Type B pancreatic cell (in vitro differentiated cells): ENCODE data around the gene ZPR1. TPM values are rescaled to one million over a fixed set of nuclear protein-coding genes. Genes with fewer than 3 reads are reported as not detected.

ENCODE experiments used
- DNase-seq: peaks from one replicate; pipeline ENCODE4 v3.0.0; 2021; ENCODE audit warnings: mixed read lengths; ENCODE audit not compliant: unreplicated experiment; ENCODE audit errors: extremely low spot score
- H3K27ac Mint-ChIP-seq: 2 replicates; pipeline ENCODE4 v1.8.0; 2021; ENCODE audit warnings: mild to moderate bottlenecking, mixed read lengths
- H3K27me3 Mint-ChIP-seq: 2 replicates; pipeline ENCODE4 v1.8.0; 2021; ENCODE audit warnings: mixed read lengths
- H3K36me3 Mint-ChIP-seq: 2 replicates; pipeline ENCODE4 v1.8.0; 2021; ENCODE audit warnings: mixed read lengths
- H3K4me1 Mint-ChIP-seq: one replicate; pipeline ENCODE4 v1.8.0; 2021; ENCODE audit warnings: mixed read lengths; ENCODE audit not compliant: unreplicated experiment
- H3K4me3 Mint-ChIP-seq: 2 replicates; pipeline ENCODE4 v1.8.0; 2021; ENCODE audit warnings: mild to moderate bottlenecking, mixed read lengths
- H3K9me3 Mint-ChIP-seq: 2 replicates; pipeline ENCODE4 v1.8.0; 2021; ENCODE audit warnings: mixed read lengths
- CTCF ChIP-seq: fragments of 200-600 bp; sonication (generic); conservative IDR thresholded peaks from 2 replicates; pipeline ENCODE4 v1.5.0; 2021; ENCODE audit warnings: antibody characterized with exemption, mild to moderate bottlenecking
- total RNA-seq: library from RNA; stranded (reverse); gene quantifications from 2 replicates; pipeline ENCODE4 v1.2.1, GENCODE V29; 2021; ENCODE audit warnings: low replicate concordance

ZPR1 gene
- total RNA-seq, 1 donor from 2014 or later: 41.2 TPM

DNA sequence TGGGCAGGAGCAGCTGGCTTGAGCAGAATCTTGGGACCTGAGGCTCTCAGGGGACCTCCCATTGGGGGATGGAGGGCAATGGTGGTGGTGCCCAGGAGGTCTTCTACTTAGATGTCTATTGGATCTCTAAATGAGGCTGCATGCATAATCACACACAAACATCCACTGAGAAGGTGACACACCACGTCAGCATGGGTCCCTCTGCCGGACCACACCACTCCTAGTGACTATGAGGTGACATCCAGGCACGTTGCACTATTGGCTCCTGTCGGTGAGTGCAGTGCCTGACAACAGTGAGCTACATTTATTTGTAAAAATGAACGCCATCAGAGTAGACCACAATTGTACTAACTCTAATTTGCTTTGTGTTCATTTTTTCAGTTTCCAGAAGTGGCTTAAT is 37.6 kb upstream of the ZPR1 start:
- no peaks in the 10 kb centered on the region for H3K27me3 Mint-ChIP-seq
- H3K9me3 Mint-ChIP-seq: no peaks in the 10 kb centered on the region
- H3K36me3 Mint-ChIP-seq: no peaks in the 10 kb centered on the region
- no peak for TF ChIP-seq CTCF
- H3K27ac Mint-ChIP-seq: no peak overlapping the region
- H3K4me1 Mint-ChIP-seq: peaks cover 12% of the 10 kb centered on the region
- H3K4me3 Mint-ChIP-seq: no peak overlapping the region
- no peak for DNase-seq

- DNase-seq: no peak
- Mint-ChIP-seq H3K9me3 (no peaks in the 10 kb centered on the region), H3K27ac (no peak within 1 kb of the TSS), H3K36me3 (no peaks in the 10 kb centered on the region), H3K27me3 (no peaks in the 10 kb centered on the region), H3K4me3 (no peak within 1 kb of the TSS), H3K4me1 (peaks cover 8% of the 10 kb centered on the region)
- TF ChIP-seq CTCF: no peak
Measured at GRCh38 chr11:116823031-116823843, 35.4 kb upstream of the ZPR1 start, which contains the start of gene APOA4. Gene APOA4 (minus strand): TSS chr11:116823304. CDS start chr11:116823191, 113 bp downstream.

DNA sequence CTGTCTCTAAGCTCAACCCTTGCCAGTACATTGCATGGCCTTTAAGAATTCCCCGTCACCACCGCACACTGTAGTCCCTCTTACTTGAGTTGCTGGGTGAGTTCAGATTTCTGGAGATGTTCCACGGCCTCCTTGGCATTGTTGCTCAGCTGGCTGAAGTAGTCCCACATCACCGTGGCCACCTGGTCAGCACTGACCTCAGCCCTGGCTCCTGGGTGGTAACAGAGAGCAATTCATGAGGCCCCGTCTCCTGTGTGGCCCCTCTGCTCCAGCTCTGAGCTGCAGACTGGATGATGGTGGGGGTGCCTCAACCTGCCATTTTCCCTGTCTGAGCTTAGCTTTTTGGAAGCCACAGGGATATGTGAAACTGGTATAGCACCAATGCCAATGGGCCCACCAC is 34.8 kb upstream of the ZPR1 start:
- H3K27me3 Mint-ChIP-seq: no peaks in the 10 kb centered on the region
- no peaks in the 10 kb centered on the region for H3K36me3 Mint-ChIP-seq
- H3K27ac Mint-ChIP-seq: no peak overlapping the region
- no peak for TF ChIP-seq CTCF
- no peaks in the 10 kb centered on the region for H3K9me3 Mint-ChIP-seq
- H3K4me1 Mint-ChIP-seq: peaks cover 6% of the 10 kb centered on the region
- H3K4me3 Mint-ChIP-seq: no peak overlapping the region
- no peak for DNase-seq

DNA sequence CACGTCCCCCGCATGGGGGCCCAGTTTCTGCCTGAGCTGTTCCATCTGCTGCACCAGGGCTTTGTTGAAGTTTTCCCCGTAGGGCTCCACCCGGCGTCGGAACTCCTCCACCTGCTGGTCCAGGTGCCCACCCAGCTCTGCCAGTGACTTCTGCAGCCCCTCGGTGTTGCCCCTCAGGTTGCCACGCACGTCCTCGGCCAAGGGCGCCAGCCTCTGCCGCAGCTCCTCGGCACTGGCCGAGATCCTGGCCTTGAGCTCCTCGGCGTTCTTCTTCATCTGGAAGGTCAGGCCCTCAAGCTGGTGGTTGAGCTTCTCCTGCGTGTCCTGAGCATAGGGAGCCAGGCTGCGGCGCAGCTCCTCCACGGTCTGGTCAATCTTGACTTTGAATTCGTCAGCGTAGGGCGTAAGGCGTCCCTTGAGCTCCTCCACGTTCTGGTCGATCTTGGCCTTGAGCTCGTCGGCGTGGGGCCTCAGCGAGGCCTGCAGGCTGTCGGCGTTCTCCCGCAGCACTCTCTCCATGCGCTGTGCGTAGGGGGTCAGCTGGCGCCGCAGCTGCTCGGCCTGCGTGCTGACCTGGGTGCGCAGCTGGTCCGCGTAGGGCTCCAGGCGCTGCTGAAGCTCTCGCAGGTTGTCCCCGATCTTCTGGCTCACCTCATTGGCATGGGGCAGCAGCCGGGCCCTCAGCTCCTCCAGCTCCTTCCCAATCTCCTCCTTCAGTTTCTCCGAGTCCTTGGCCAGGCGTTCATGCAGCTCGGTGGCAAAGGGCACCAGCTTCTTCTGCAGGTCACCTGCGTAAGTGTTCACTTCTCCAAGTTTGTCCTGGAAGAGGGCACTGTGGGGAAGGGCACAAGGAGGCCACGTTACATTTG is 33.5 kb upstream of the ZPR1 start:
- no peak for DNase-seq
- H3K27ac Mint-ChIP-seq: no peak overlapping the region
- H3K9me3 Mint-ChIP-seq: no peaks in the 10 kb centered on the region
- no peak overlapping the region for H3K4me3 Mint-ChIP-seq
- no peak for TF ChIP-seq CTCF
- H3K36me3 Mint-ChIP-seq: no peaks in the 10 kb centered on the region
- peaks cover under 1% of the 10 kb centered on the region for H3K4me1 Mint-ChIP-seq
- no peaks in the 10 kb centered on the region for H3K27me3 Mint-ChIP-seq

- Mint-ChIP-seq H3K27me3 (no peaks in the 10 kb centered on the region), H3K27ac (no peak overlapping the region), H3K4me3 (no peak overlapping the region), H3K9me3 (no peaks in the 10 kb centered on the region), H3K36me3 (no peaks in the 10 kb centered on the region), H3K4me1 (no peaks in the 10 kb centered on the region)
- TF ChIP-seq CTCF: no peak
- no peak for DNase-seq
Measured at GRCh38 chr11:116819049-116819448, 31.2 kb upstream of the ZPR1 start.
